GM21723 (cell line): Measurements from ENCODE around the gene ABHD5.

Experiments
- ATAC-seq: cut with Tn5 transposase; IDR thresholded peaks from one replicate; pipeline ENCODE4 v1.9.1; 2021; ENCODE audit warnings: mild to moderate bottlenecking, moderate library complexity; ENCODE audit not compliant: unreplicated experiment

The ABHD5 gene

GRCh38 chr3:43753741-43754715 is 63.3 kb downstream of the ABHD5 start:
- ATAC-seq = no peak

- no peak for ATAC-seq
These were observed 64.9 kb downstream of the ABHD5 start for GRCh38 chr3:43755516-43756200.

GRCh38 chr3:43757666-43758321 is 67.1 kb downstream of the ABHD5 start:
- ATAC-seq = no peak

- ATAC-seq = no peak
These were observed 68.0 kb downstream of the ABHD5 start for GRCh38 chr3:43758592-43759225.

- ATAC-seq = no peak
These were observed 68.6 kb downstream of the ABHD5 start for GRCh38 chr3:43759297-43759782.

GRCh38 chr3:43759938-43760337 is 69.2 kb downstream of the ABHD5 start:
- ATAC-seq = no peak

GRCh38 chr3:43760938-43761337 is 70.2 kb downstream of the ABHD5 start:
- ATAC-seq = no peak

- ATAC-seq = no peak
These were observed 71.7 kb downstream of the ABHD5 start for GRCh38 chr3:43762451-43762850.

- no peak for ATAC-seq
These were observed 73.3 kb downstream of the ABHD5 start for GRCh38 chr3:43764056-43764455.

GRCh38 chr3:43764471-43764870 is 73.7 kb downstream of the ABHD5 start:
- no peak for ATAC-seq

GRCh38 chr3:43765521-43765971 is 74.8 kb downstream of the ABHD5 start:
- ATAC-seq = no peak

- no peak for ATAC-seq
These were observed 76.1 kb downstream of the ABHD5 start for GRCh38 chr3:43766672-43767465.

- no peak for ATAC-seq
These were observed 77.7 kb downstream of the ABHD5 start for GRCh38 chr3:43768381-43768973.

- ATAC-seq = no peak
These were observed 78.6 kb downstream of the ABHD5 start for GRCh38 chr3:43769097-43769884.

- no peak for ATAC-seq
These were observed 79.2 kb downstream of the ABHD5 start for GRCh38 chr3:43769885-43770425.

- ATAC-seq = no peak
These were observed 79.8 kb downstream of the ABHD5 start for GRCh38 chr3:43770426-43771103.

GRCh38 chr3:43771610-43772009 is 80.9 kb downstream of the ABHD5 start:
- ATAC-seq = no peak
